AG04449 (cell line): Measurements from ENCODE around the gene UNC13A.

Experiments
- CTCF ChIA-PET: fragments of 350-600 bp; formaldehyde crosslinking; extraction: SDS; loops from one replicate; lab custom pipeline; 2021; ENCODE audit warnings: antibody characterized with exemption; lab: Yijun Ruan, JAX
- POLR2A ChIA-PET: fragments of 400-600, 350-600 bp; formaldehyde crosslinking; extraction: SDS; loops from one replicate; lab custom pipeline; 2020; ENCODE audit warnings: antibody characterized with exemption, inconsistent platforms; lab: Yijun Ruan, JAX
- DNase-seq: peaks from one replicate; pipeline ENCODE4 v3.0.0-alpha.2; 2010; ENCODE audit warnings: low read depth, low spot score
- H3K4me3 ChIP-seq: 2 replicates; pipeline ENCODE4 v1.5.1; 2011; ENCODE audit warnings: low read depth, mild to moderate bottlenecking, control low read depth, low read length
- CTCF ChIP-seq: IDR thresholded peaks from one replicate; pipeline ENCODE4 v1.5.1; 2011; ENCODE audit warnings: mild to moderate bottlenecking, moderate library complexity, low read length, control low read depth, inconsistent platforms; ENCODE audit not compliant: insufficient read depth; ENCODE audit errors: missing control alignments

UNC13A gene

GRCh38 chr19:17623224-17623935 lies 64.8 kb downstream of the UNC13A start:
- DNase-seq = no peak
- POLR2A ChIA-PET = no interaction called here
- H3K4me3 ChIP-seq = no peak overlapping the region
- CTCF ChIA-PET = no interaction called here
- no peak for TF ChIP-seq CTCF

- ChIA-PET POLR2A (no interaction called here), CTCF (no interaction called here)
- no peak overlapping the region for H3K4me3 ChIP-seq
- DNase-seq = no peak
- no peak for TF ChIP-seq CTCF
These were observed 67.5 kb downstream of the UNC13A start for GRCh38 chr19:17620696-17621095.

- no peak for TF ChIP-seq CTCF
- H3K4me3 ChIP-seq = no peak overlapping the region
- DNase-seq = no peak
- CTCF ChIA-PET = no interaction called here
- POLR2A ChIA-PET = no interaction called here
These were observed 69.2 kb downstream of the UNC13A start for GRCh38 chr19:17618936-17619335.

- ChIA-PET POLR2A (no interaction called here), CTCF (no interaction called here)
- H3K4me3 ChIP-seq = no peak overlapping the region
- no peak for TF ChIP-seq CTCF
- no peak for DNase-seq
These were observed 69.8 kb downstream of the UNC13A start for GRCh38 chr19:17618281-17618903.

GRCh38 chr19:17617807-17618192 lies 70.4 kb downstream of the UNC13A start:
- no peak for DNase-seq
- POLR2A ChIA-PET = no interaction called here
- TF ChIP-seq CTCF = no peak
- CTCF ChIA-PET = interaction anchor here (0.7 kb wide), 1 partner anchor 11 kb away, joined by 3 read pairs; no protein-coding TSS in a partner anchor
- no peak overlapping the region for H3K4me3 ChIP-seq

GRCh38 chr19:17616961-17617806 lies 71.0 kb downstream of the UNC13A start:
- H3K4me3 ChIP-seq = no peak overlapping the region
- no peak for DNase-seq
- CTCF ChIA-PET = interaction anchor here (0.6 to 0.7 kb wide), 2 partner anchors 10 to 12 kb away, joined by 3 read pairs; no protein-coding TSS in a partner anchor
- POLR2A ChIA-PET = no interaction called here
- no peak for TF ChIP-seq CTCF
